ENCODE measurements around the gene MCEMP1. TPM values are rescaled to one million over a fixed set of nuclear protein-coding genes. Genes with fewer than 3 reads are reported as not detected.

MCEMP1 gene
- total and polyA plus RNA-seq, 2 of the 13 experiments (the other 11 are each of a cell fraction or from before 2014, with no cell fraction given), result not detected

DNA sequence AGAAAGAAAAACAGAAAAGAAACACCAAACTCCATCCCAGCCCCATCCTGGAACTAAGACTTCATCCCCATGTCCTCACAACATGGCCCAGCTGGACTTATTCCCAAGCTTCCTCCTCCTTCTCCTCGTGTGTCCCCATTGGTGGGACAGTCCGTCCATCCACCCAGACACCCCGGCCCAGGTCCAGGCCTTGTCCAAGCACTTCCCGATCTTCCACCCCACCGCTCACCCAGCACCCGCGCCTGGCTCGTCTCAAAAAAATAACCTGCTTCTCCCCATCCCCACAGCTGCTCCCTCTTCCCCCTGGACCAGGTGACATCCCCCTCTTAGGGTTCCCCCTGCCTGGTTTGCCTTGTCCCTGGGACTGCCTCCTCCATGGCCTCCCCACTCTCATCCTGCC lies 26.4 kb downstream of the MCEMP1 start:
- intact Hi-C loops (cut with micrococcal nuclease; ENCODE audit: unreplicated experiment), result no loop called here
- Histone ChIP-seq H3K79me2 (ENCODE audit: insufficient read depth, low read length) (no peaks in the 10 kb centered on the region), H3K27me3 (ENCODE audit: control insufficient read depth in 1 of 2, insufficient read depth in 2 of 2, low read length in 2 of 2) (peaks cover 0 to 17% of the 10 kb centered on the region in 2 experiments; a peak in 1 of 5 replicates), H2AFZ (ENCODE audit: low read length) (no peak overlapping the region), H3K27ac (ENCODE audit: extremely low read length, insufficient read depth, low read length) (no peak overlapping the region), H3K4me1 (ENCODE audit: insufficient read depth, low read length) (peaks cover 11% of the 10 kb centered on the region), H3K4me2 (ENCODE audit: low read depth, low read length) (no peak overlapping the region), H3K4me3 (replicated peaks in 1 of 3; ENCODE audit: insufficient read depth in 1 of 3, low read depth in 2 of 3, low read length in 3 of 3) (no peak overlapping the region), H3K36me3 (replicated peaks in 1 of 2; ENCODE audit: control insufficient read depth in 1 of 2, insufficient read depth in 2 of 2, low read length in 2 of 2) (no peaks in the 10 kb centered on the region), H4K20me1 (ENCODE audit: insufficient read depth, low read length) (no peaks in the 10 kb centered on the region), H3K9me3 (ENCODE audit: low read length) (no peaks in the 10 kb centered on the region), H3K9ac (ENCODE audit: insufficient read depth, low read depth, low read length) (no peak overlapping the region)
- in situ Hi-C loops (cut with HindIII; ENCODE audit: extremely low pct_ligation_motif_present, low pct_unique_long_range_greater_than_20kb), result no loop called here
- ATAC-seq (no peak), FAIRE-seq (no peak), DNase-seq (ENCODE audit: low spot score) (no peak)
- WGBS (ENCODE audit: low lambda C conversion rate), result 51% methylated on average over 8 of the region's 8 CpGs
- no TSS peak for BruUV-seq (replicated peaks)
- ChIA-PET CTCF (ENCODE audit: low intra/inter-chr PET ratio, low total read pairs) (no interaction called here), POLR2A (no interaction called here)
- TF ChIP-seq, protein P1, sequence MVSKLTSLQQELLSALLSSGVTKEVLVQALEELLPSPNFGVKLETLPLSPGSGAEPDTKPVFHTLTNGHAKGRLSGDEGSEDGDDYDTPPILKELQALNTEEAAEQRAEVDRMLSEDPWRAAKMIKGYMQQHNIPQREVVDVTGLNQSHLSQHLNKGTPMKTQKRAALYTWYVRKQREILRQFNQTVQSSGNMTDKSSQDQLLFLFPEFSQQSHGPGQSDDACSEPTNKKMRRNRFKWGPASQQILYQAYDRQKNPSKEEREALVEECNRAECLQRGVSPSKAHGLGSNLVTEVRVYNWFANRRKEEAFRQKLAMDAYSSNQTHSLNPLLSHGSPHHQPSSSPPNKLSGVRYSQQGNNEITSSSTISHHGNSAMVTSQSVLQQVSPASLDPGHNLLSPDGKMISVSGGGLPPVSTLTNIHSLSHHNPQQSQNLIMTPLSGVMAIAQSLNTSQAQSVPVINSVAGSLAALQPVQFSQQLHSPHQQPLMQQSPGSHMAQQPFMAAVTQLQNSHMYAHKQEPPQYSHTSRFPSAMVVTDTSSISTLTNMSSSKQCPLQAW (CRISPR knock-in tag; IDR thresholded peaks at IDR 0.05), result no peak
- TF ChIP-seq, protein P2, sequence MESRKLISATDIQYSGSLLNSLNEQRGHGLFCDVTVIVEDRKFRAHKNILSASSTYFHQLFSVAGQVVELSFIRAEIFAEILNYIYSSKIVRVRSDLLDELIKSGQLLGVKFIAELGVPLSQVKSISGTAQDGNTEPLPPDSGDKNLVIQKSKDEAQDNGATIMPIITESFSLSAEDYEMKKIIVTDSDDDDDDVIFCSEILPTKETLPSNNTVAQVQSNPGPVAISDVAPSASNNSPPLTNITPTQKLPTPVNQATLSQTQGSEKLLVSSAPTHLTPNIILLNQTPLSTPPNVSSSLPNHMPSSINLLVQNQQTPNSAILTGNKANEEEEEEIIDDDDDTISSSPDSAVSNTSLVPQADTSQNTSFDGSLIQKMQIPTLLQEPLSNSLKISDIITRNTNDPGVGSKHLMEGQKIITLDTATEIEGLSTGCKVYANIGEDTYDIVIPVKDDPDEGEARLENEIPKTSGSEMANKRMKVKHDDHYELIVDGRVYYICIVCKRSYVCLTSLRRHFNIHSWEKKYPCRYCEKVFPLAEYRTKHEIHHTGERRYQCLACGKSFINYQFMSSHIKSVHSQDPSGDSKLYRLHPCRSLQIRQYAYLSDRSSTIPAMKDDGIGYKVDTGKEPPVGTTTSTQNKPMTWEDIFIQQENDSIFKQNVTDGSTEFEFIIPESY (CRISPR knock-in tag; IDR thresholded peaks at IDR 0.05), result no peak
- TF ChIP-seq, protein P3, sequence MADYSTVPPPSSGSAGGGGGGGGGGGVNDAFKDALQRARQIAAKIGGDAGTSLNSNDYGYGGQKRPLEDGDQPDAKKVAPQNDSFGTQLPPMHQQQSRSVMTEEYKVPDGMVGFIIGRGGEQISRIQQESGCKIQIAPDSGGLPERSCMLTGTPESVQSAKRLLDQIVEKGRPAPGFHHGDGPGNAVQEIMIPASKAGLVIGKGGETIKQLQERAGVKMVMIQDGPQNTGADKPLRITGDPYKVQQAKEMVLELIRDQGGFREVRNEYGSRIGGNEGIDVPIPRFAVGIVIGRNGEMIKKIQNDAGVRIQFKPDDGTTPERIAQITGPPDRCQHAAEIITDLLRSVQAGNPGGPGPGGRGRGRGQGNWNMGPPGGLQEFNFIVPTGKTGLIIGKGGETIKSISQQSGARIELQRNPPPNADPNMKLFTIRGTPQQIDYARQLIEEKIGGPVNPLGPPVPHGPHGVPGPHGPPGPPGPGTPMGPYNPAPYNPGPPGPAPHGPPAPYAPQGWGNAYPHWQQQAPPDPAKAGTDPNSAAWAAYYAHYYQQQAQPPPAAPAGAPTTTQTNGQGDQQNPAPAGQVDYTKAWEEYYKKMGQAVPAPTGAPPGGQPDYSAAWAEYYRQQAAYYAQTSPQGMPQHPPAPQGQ (CRISPR knock-in tag; IDR thresholded peaks at IDR 0.05; ENCODE audit: borderline replicate concordance), result no peak
- TF ChIP-seq HOXA9 (CRISPR knock-in tag; IDR thresholded peaks at IDR 0.05; ENCODE audit: borderline replicate concordance) (no peak), ZNF619 (CRISPR knock-in tag; IDR thresholded peaks at IDR 0.05) (no peak), ZNF101 (CRISPR knock-in tag; IDR thresholded peaks at IDR 0.05; ENCODE audit: borderline replicate concordance, low read depth) (no peak), ZSCAN9 (CRISPR knock-in tag; IDR thresholded peaks at IDR 0.05; ENCODE audit: borderline replicate concordance) (no peak), ZNF407 (CRISPR knock-in tag; IDR thresholded peaks at IDR 0.05; ENCODE audit: not compliant biosample characterization) (no peak), CBX1 (IDR thresholded peaks at IDR 0.05; ENCODE audit: low read depth) (no peak), ZNF350 (CRISPR knock-in tag; IDR thresholded peaks at IDR 0.05; ENCODE audit: borderline replicate concordance, low read depth) (no peak), GATA4 (IDR thresholded peaks at IDR 0.05; ENCODE audit: borderline replicate concordance, low read depth) (no peak)

Data from HepG2 (cell line).